IMR-90 (cell line): ENCODE data around the gene DNMT3A. TPM values are rescaled to one million over a fixed set of nuclear protein-coding genes. Genes with fewer than 3 reads are reported as not detected.
A peak's percentile ranks its signal among the peaks of the same experiment; 100 is the strongest.

Experiments
- ATAC-seq: fragments of 200-7000 bp; cut with Tn5 transposase; 2 replicates; pipeline ENCODE4 v1.9.1; 2020; ENCODE audit warnings: low read depth, mild to moderate bottlenecking, moderate library complexity
- BruUV-seq: library from RNA; stranded (reverse); fragments of 400-500 nt; replicated peaks from 2 replicates; lab custom pipeline; 2021; lab: Mats Ljungman, UMichigan
- CTCF ChIA-PET: fragments of 300-600 bp; formaldehyde crosslinking; extraction: SDS; loops from one replicate; lab custom pipeline; 2021; ENCODE audit warnings: antibody characterized with exemption; lab: Yijun Ruan, JAX
- POLR2A ChIA-PET: fragments of 300-600 bp; sonication (Branson Sonifier 250); formaldehyde crosslinking; loops from one replicate; lab custom pipeline; 2022; ENCODE audit warnings: antibody characterized with exemption; ENCODE audit not compliant: unreplicated experiment; lab: Charles Lee
- DNase-seq: peaks from one replicate; pipeline ENCODE4 v3.0.0; 2013
- H2AFZ ChIP-seq: replicated peaks from 2 replicates; pipeline ENCODE3; 2013; ENCODE audit warnings: low read length, mild to moderate bottlenecking; ENCODE audit not compliant: poor library complexity
- H2AK5ac ChIP-seq: 2 replicates; pipeline ENCODE4 v1.6.1; 2013; ENCODE audit warnings: low read depth, low read length, inconsistent platforms
- H2AK9ac ChIP-seq: replicated peaks from 2 replicates; pipeline ENCODE3; 2013; ENCODE audit warnings: mild to moderate bottlenecking, low read depth, low read length, moderate library complexity; ENCODE audit not compliant: poor library complexity
- H2BK120ac ChIP-seq: 2 replicates; pipeline ENCODE4 v1.6.1; 2013; ENCODE audit warnings: low read depth, low read length, inconsistent platforms
- H2BK15ac ChIP-seq: 3 replicates; pipeline ENCODE4 v1.6.1; 2013; ENCODE audit warnings: low read depth, low read length, inconsistent platforms
- H2BK20ac ChIP-seq: 2 replicates; pipeline ENCODE4 v1.6.1; 2013; ENCODE audit warnings: low read depth, mild to moderate bottlenecking, inconsistent platforms, low read length, moderate library complexity
- H2BK5ac ChIP-seq: 2 replicates; pipeline ENCODE4 v1.6.1; 2013; ENCODE audit warnings: mild to moderate bottlenecking, low read depth, low read length, inconsistent platforms; ENCODE audit not compliant: poor library complexity, severe bottlenecking
- H3K14ac ChIP-seq: replicated peaks from 2 replicates; pipeline ENCODE4 v1.6.1; 2013; ENCODE audit warnings: low read depth, low read length, inconsistent platforms
- H3K18ac ChIP-seq: 2 replicates; pipeline ENCODE4 v1.6.1; 2013; ENCODE audit warnings: low read depth, low read length, control low read depth
- H3K23ac ChIP-seq: 2 replicates; pipeline ENCODE4 v1.6.1; 2013; ENCODE audit warnings: low read depth, low read length, inconsistent platforms
- H3K27ac ChIP-seq: 2 replicates; pipeline ENCODE4 v1.5.1; 2013; ENCODE audit warnings: mild to moderate bottlenecking, control low read depth, low read length; ENCODE audit not compliant: insufficient read depth
- H3K27me3 ChIP-seq: 2 replicates; pipeline ENCODE4 v1.6.1; 2013; ENCODE audit warnings: low read length; ENCODE audit not compliant: control insufficient read depth, insufficient read depth
- H3K36me3 ChIP-seq: 2 replicates; pipeline ENCODE4 v1.6.1; 2013; ENCODE audit warnings: low read length, mixed read lengths; ENCODE audit not compliant: control insufficient read depth, insufficient read depth
- H3K4ac ChIP-seq: 2 replicates; pipeline ENCODE4 v1.6.1; 2013; ENCODE audit warnings: low read depth, low read length, inconsistent platforms
- H3K4me1 ChIP-seq: 2 replicates; pipeline ENCODE4 v1.6.1; 2013; ENCODE audit warnings: low read length, mixed read lengths; ENCODE audit not compliant: control insufficient read depth, insufficient read depth
- H3K4me2 ChIP-seq: 2 replicates; pipeline ENCODE4 v1.6.1; 2013; ENCODE audit warnings: low read depth, mild to moderate bottlenecking, control low read depth, low read length, moderate library complexity
- H3K4me3 ChIP-seq: 2 replicates; pipeline ENCODE4 v1.5.1; 2013; ENCODE audit warnings: low read depth, mild to moderate bottlenecking, control low read depth, low read length, moderate library complexity; ENCODE audit not compliant: insufficient read depth
- H3K56ac ChIP-seq: 2 replicates; pipeline ENCODE4 v1.6.1; 2013; ENCODE audit warnings: low read length, inconsistent platforms; ENCODE audit not compliant: insufficient read depth; ENCODE audit errors: extremely low read depth
- H3K79me1 ChIP-seq, 2 experiments: 2 replicates each; pipeline ENCODE4 v1.6.1; 2013; ENCODE audit warnings: low read length in 2 of 2, inconsistent platforms in 1 of 2, low read depth in 1 of 2
- H3K9ac ChIP-seq: 2 replicates; pipeline ENCODE4 v1.6.1; 2013; ENCODE audit warnings: low read depth, low read length, control low read depth
- H3K9me1 ChIP-seq: 2 replicates; pipeline ENCODE4 v1.6.1; 2013; ENCODE audit warnings: low read length, inconsistent platforms; ENCODE audit not compliant: insufficient read depth
- H3K9me3 ChIP-seq: 2 replicates; pipeline ENCODE4 v1.6.1; 2013; ENCODE audit warnings: low read length; ENCODE audit not compliant: control insufficient read depth, insufficient read depth
- H4K20me1 ChIP-seq: 2 replicates; pipeline ENCODE4 v1.6.1; 2013; ENCODE audit warnings: low read length, inconsistent platforms; ENCODE audit not compliant: insufficient read depth
- H4K5ac ChIP-seq: 2 replicates; pipeline ENCODE4 v1.6.1; 2013; ENCODE audit warnings: mild to moderate bottlenecking, low read depth, low read length, control low read depth
- H4K8ac ChIP-seq, 2 experiments: 2 replicates each; pipeline ENCODE4 v1.6.1; 2013; ENCODE audit warnings: low read depth in 2 of 2, low read length in 2 of 2, control low read depth in 1 of 2, inconsistent platforms in 1 of 2
- H4K91ac ChIP-seq: 2 replicates; pipeline ENCODE4 v1.6.1; 2013; ENCODE audit warnings: low read depth, low read length, inconsistent platforms; ENCODE audit not compliant: insufficient read depth
- CEBPB ChIP-seq: IDR thresholded peaks from 2 replicates; pipeline ENCODE4 v1.6.1; 2012; ENCODE audit warnings: low read depth, low read length, improper control_type of control experiment
- CHD1 ChIP-seq: IDR thresholded peaks from 2 replicates; pipeline ENCODE4 v1.6.1; 2012; ENCODE audit warnings: low read depth, low read length, improper control_type of control experiment
- MAZ ChIP-seq: IDR thresholded peaks from 2 replicates; pipeline ENCODE4 v1.6.1; 2012; ENCODE audit warnings: low read depth, mild to moderate bottlenecking, low read length, improper control_type of control experiment, moderate library complexity, borderline replicate concordance
- MXI1 ChIP-seq: IDR thresholded peaks from 2 replicates; pipeline ENCODE4 v1.6.1; 2012; ENCODE audit warnings: low read depth, mild to moderate bottlenecking, low read length, moderate library complexity, borderline replicate concordance
- RAD21 ChIP-seq: IDR thresholded peaks from 2 replicates; pipeline ENCODE4 v1.6.1; 2012; ENCODE audit warnings: low read length, improper control_type of control experiment
- SMC3 ChIP-seq: fragments of 150-350 bp; IDR thresholded peaks from 2 replicates; pipeline ENCODE4 v1.6.1; 2016; ENCODE audit warnings: low read depth, mild to moderate bottlenecking, antibody characterized with exemption, low read length, moderate library complexity
- WGBS, 2 experiments: methylation state at CpG; one replicate each; pipeline versions ENCODE4 v1.1.5 to v1.1.7; 2013; ENCODE audit warnings: missing lambda C conversion rate in 2 of 2; ENCODE audit not compliant: insufficient read length in 1 of 2; ENCODE audit errors: extremely low coverage in 2 of 2; 5-methylcytosine and 5-hydroxymethylcytosine counted together
- dilution Hi-C: fragments of 300-500 bp; cut with HindIII; formaldehyde crosslinking; loops from one replicate; pipeline ENCODE4 v1.14.3; 2018; ENCODE audit warnings: low sequenced_read_pairs; ENCODE audit not compliant: unreplicated experiment
- in situ Hi-C: fragments of 300-500 bp; cut with MboI; formaldehyde crosslinking; loops from 3 replicates; pipeline ENCODE4 v1.14.3; 2019; ENCODE audit warnings: low sequenced_read_pairs, inconsistent platforms, mixed read lengths
- intact Hi-C: fragments of 100-400 bp; cut with micrococcal nuclease; formaldehyde crosslinking; loops from 2 replicates; pipeline ENCODE4 v1.10.0; 2022
- polyA plus RNA-seq, 3 experiments: library from polyadenylated mRNA; depleted of rRNA; stranded (reverse); fragments of >200 nt; gene quantifications; 2 replicates each; pipeline ENCODE4 v1.2.3, GENCODE V29; 2012; ENCODE audit warnings: low replicate concordance in 1 of 3
- total RNA-seq: library from RNA; depleted of rRNA; stranded (reverse); fragments of >200 nt; gene quantifications from 2 replicates; pipeline ENCODE4 v1.2.3, GENCODE V29; 2012
- TF ChIP-seq, protein P1 (sequence below): conservative IDR thresholded peaks from 2 replicates; pipeline ENCODE4 v1.5.1; 2012; ENCODE audit warnings: mild to moderate bottlenecking, low read depth, low read length, improper control_type of control experiment

DNMT3A gene
- total and polyA plus RNA-seq, 2 of the 4 experiments (the other 2 are of a cell fraction) = 4.4 to 9.7 TPM

DNA sequence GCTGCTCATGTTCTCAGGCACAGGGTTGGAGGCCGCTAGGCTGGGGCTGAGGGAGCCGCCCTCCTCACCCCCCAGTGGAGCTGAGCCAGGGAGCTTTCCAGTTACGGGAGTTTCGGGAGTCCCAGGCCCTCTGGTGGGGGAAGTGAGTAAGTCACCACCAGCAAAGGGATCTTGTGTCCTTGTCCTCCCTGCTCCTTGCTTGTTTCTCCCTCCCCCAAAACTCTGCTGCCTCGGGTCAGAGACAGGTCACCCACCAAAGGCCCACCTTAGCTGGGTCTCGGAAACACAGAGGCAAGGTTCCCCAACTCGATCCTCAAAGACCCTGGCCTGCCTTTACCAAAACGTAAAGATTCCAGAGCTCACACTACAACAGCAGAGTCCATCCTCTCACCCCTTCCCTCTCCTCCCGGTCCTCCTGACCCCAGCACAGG is 112.9 kb downstream of the DNMT3A start:
- H3K36me3 ChIP-seq = peaks cover 17% of the 10 kb centered on the region
- BruUV-seq = no TSS peak
- H2AK9ac ChIP-seq = peak overlapping the region; percentile 22
- DNase-seq (peak; percentile 72), ATAC-seq (peak; percentile 87)
- no peak overlapping the region for H2BK120ac ChIP-seq
- H3K9ac ChIP-seq = no peak overlapping the region
- H4K91ac ChIP-seq = no peak overlapping the region
- no peak overlapping the region for H4K5ac ChIP-seq
- intact Hi-C loops = no loop called here
- H3K4me3 ChIP-seq = no peak overlapping the region
- TF ChIP-seq MXI1 (no peak), MAZ (peak; percentile 38; the same call in 1 of the 2 replicates), CEBPB (no peak), RAD21 (peak; percentile 46), CHD1 (no peak), SMC3 (peak; percentile 40)
- TF ChIP-seq, protein P1, sequence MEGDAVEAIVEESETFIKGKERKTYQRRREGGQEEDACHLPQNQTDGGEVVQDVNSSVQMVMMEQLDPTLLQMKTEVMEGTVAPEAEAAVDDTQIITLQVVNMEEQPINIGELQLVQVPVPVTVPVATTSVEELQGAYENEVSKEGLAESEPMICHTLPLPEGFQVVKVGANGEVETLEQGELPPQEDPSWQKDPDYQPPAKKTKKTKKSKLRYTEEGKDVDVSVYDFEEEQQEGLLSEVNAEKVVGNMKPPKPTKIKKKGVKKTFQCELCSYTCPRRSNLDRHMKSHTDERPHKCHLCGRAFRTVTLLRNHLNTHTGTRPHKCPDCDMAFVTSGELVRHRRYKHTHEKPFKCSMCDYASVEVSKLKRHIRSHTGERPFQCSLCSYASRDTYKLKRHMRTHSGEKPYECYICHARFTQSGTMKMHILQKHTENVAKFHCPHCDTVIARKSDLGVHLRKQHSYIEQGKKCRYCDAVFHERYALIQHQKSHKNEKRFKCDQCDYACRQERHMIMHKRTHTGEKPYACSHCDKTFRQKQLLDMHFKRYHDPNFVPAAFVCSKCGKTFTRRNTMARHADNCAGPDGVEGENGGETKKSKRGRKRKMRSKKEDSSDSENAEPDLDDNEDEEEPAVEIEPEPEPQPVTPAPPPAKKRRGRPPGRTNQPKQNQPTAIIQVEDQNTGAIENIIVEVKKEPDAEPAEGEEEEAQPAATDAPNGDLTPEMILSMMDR = peak; percentile 64
- WGBS, 2 experiments = 14% methylated on average over 1 of the region's 9 CpGs; no CpG with 5 or more reads in 1 of the 2 experiments
- no peak overlapping the region for H3K18ac ChIP-seq
- no peak overlapping the region for H2BK5ac ChIP-seq
- H3K4ac ChIP-seq = peak overlapping the region; percentile 39; the same call in 1 of the 2 replicates
- H3K4me1 ChIP-seq = peaks cover 10% of the 10 kb centered on the region
- no peak overlapping the region for H2BK15ac ChIP-seq
- H4K8ac ChIP-seq = peak overlapping the region in 1 of 2 experiments; percentile 42; a peak in 1 of 4 replicates
- ChIA-PET CTCF (interaction anchor here (0.6 to 1.7 kb wide), 8 partner anchors 8 to 253 kb away, joined by 3 to 5 read pairs (median 4); no protein-coding TSS in a partner anchor), POLR2A (no interaction called here)
- H2AFZ ChIP-seq = peak overlapping the region; percentile 83
- H3K56ac ChIP-seq = no peak overlapping the region
- no peak overlapping the region; the same call in 1 of the 2 replicates for H3K27ac ChIP-seq
- H3K4me2 ChIP-seq = no peak overlapping the region; the same call in 1 of the 2 replicates
- peaks cover 10% of the 10 kb centered on the region for H3K9me1 ChIP-seq
- H4K20me1 ChIP-seq = peaks cover 5% of the 10 kb centered on the region; the same call in 1 of the 2 replicates
- dilution Hi-C loops = no loop called here
- H3K79me1 ChIP-seq = no peaks in the 10 kb centered on the region
- H3K9me3 ChIP-seq = no peaks in the 10 kb centered on the region
- peak overlapping the region; percentile 48 for H3K14ac ChIP-seq
- H3K27me3 ChIP-seq = no peaks in the 10 kb centered on the region
- peak overlapping the region; percentile 44 for H2AK5ac ChIP-seq
- H2BK20ac ChIP-seq = no peak overlapping the region
- H3K23ac ChIP-seq = peak overlapping the region; percentile 28; the same call in 1 of the 2 replicates
- in situ Hi-C loops = no loop called here
